A673 (cell line): ENCODE measurements around the gene GNAQ. TPM values are rescaled to one million over a fixed set of nuclear protein-coding genes. Genes with fewer than 3 reads are reported as not detected.

Source experiments
- BruUV-seq: library from RNA; stranded (reverse); fragments of 400-500 nt; replicated peaks from 2 replicates; lab custom pipeline; 2021; lab: Mats Ljungman, UMichigan
- CTCF ChIA-PET: fragments of 300-600 bp; sonication (Branson Sonifier 250); formaldehyde crosslinking; loops from one replicate; lab custom pipeline; 2022; ENCODE audit warnings: antibody characterized with exemption; lab: Charles Lee
- POLR2A ChIA-PET: fragments of 300-600 bp; sonication (Branson Sonifier 250); formaldehyde crosslinking; loops from one replicate; lab custom pipeline; 2022; ENCODE audit warnings: antibody characterized with exemption; ENCODE audit not compliant: low non-redundant PET; lab: Charles Lee
- DNase-seq: peaks from one replicate; pipeline ENCODE4 v3.0.0-alpha.2; 2015; ENCODE audit warnings: low spot score
- H3K27ac ChIP-seq: fragments of 200-600 bp; sonication (generic); 2 replicates; pipeline ENCODE4 v1.5.1; 2016; ENCODE audit warnings: mixed run types, low read depth, mild to moderate bottlenecking, mixed read lengths, antibody characterized with exemption, low read length; ENCODE audit not compliant: poor library complexity, severe bottlenecking
- H3K27me3 ChIP-seq: fragments of 200-600 bp; sonication (generic); replicated peaks from 2 replicates; pipeline ENCODE4 v1.6.1; 2017; ENCODE audit warnings: mixed run types, low read depth, mild to moderate bottlenecking, mixed read lengths, antibody characterized with exemption, low read length; ENCODE audit not compliant: insufficient read depth, poor library complexity
- H3K36me3 ChIP-seq: fragments of 200-600 bp; sonication (generic); 2 replicates; pipeline ENCODE4 v1.6.1; 2016; ENCODE audit warnings: mixed run types, mild to moderate bottlenecking, mixed read lengths, antibody characterized with exemption, low read length; ENCODE audit not compliant: insufficient read depth, poor library complexity, severe bottlenecking
- H3K4me1 ChIP-seq: fragments of 200-600 bp; sonication (generic); 2 replicates; pipeline ENCODE4 v1.6.1; 2017; ENCODE audit warnings: mixed run types, mild to moderate bottlenecking, mixed read lengths, antibody characterized with exemption, low read length; ENCODE audit not compliant: insufficient read depth, poor library complexity, severe bottlenecking
- H3K4me3 ChIP-seq: fragments of 200-600 bp; sonication (generic); 2 replicates; pipeline ENCODE4 v1.5.1; 2016; ENCODE audit warnings: low read depth, mixed run types, mild to moderate bottlenecking, mixed read lengths, low read length; ENCODE audit not compliant: poor library complexity, severe bottlenecking
- H3K9me3 ChIP-seq: fragments of 200-600 bp; sonication (generic); 2 replicates; pipeline ENCODE4 v1.6.1; 2016; ENCODE audit warnings: mixed run types, low read depth, mild to moderate bottlenecking, mixed read lengths, antibody characterized with exemption, low read length; ENCODE audit not compliant: poor library complexity, severe bottlenecking
- CTCF ChIP-seq: fragments of 300-800, 200-600 bp; sonication (generic); conservative IDR thresholded peaks from 2 replicates; pipeline ENCODE4 v1.5.1; 2017; ENCODE audit warnings: low read depth, mild to moderate bottlenecking, antibody characterized with exemption, low read length, moderate library complexity, mixed read lengths
- EZH2 ChIP-seq: fragments of 200-600 bp; sonication (generic); IDR thresholded peaks from 2 replicates; pipeline ENCODE4 v1.6.1; 2017; ENCODE audit warnings: borderline replicate concordance, low read depth, mild to moderate bottlenecking, mixed read lengths, antibody characterized with exemption, low read length; ENCODE audit not compliant: poor library complexity, severe bottlenecking
- intact Hi-C: fragments of 100-400 bp; cut with micrococcal nuclease; formaldehyde crosslinking; loops from one replicate; pipeline ENCODE4 v1.10.0; 2022; ENCODE audit not compliant: unreplicated experiment
- total RNA-seq: library from RNA; stranded (reverse); gene quantifications from 2 replicates; pipeline ENCODE4 v1.2.3, GENCODE V29; 2021

Gene GNAQ
- total RNA-seq, 1 experiment from 2014 or later, result 69.9 TPM

GRCh38 chr9:77800924-77801551 is 230.6 kb downstream of the GNAQ start:
- intact Hi-C loops, result no loop called here
- CTCF ChIA-PET, result no interaction called here

GRCh38 chr9:77798140-77798539 is 233.5 kb downstream of the GNAQ start:
- H3K9me3 ChIP-seq, result no peaks in the 10 kb centered on the region
- no peak overlapping the region for H3K27ac ChIP-seq
- no peaks in the 10 kb centered on the region for H3K27me3 ChIP-seq
- no TSS peak for BruUV-seq
- no peaks in the 10 kb centered on the region for H3K36me3 ChIP-seq
- H3K4me3 ChIP-seq, result no peak overlapping the region
- no peak for DNase-seq
- ChIA-PET CTCF (no interaction called here), POLR2A (no interaction called here)
- intact Hi-C loops, result no loop called here
- no peak for TF ChIP-seq EZH2
- TF ChIP-seq CTCF, result no peak
- peaks cover 8% of the 10 kb centered on the region for H3K4me1 ChIP-seq

More at GRCh38 chr9:77800924-77801551, 230.6 kb downstream of the GNAQ start:
- no peak for DNase-seq
- TF ChIP-seq EZH2, result no peak
- TF ChIP-seq CTCF, result no peak
- no peaks in the 10 kb centered on the region for H3K27me3 ChIP-seq
- no TSS peak for BruUV-seq
- H3K9me3 ChIP-seq, result no peaks in the 10 kb centered on the region
- H3K4me1 ChIP-seq, result no peaks in the 10 kb centered on the region
- H3K4me3 ChIP-seq, result no peak overlapping the region
- H3K36me3 ChIP-seq, result no peaks in the 10 kb centered on the region
- H3K27ac ChIP-seq, result no peak overlapping the region
- POLR2A ChIA-PET, result no interaction called here

DNA sequence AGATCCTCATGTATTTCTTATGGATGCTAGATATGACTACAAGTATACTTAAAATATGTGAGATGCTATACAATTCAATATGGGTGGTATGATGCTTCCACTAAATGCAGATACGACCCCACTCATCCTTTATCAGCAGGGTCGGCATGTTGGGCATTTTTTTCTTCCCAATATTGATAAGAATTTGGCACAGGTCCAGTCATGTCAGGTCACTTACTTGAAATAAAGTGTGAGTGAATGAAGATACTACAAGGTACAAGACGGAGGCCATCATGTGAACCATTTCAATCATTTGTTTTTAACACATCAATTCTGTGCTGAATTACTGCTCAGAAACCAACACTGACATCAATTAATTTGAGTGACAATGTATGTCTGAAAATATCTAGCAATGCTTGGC is 236.6 kb downstream of the GNAQ start:
- TF ChIP-seq CTCF (no peak), EZH2 (no peak)
- no peak for DNase-seq
- Histone ChIP-seq H3K27ac (no peak overlapping the region), H3K27me3 (no peaks in the 10 kb centered on the region), H3K4me1 (peaks cover 8% of the 10 kb centered on the region), H3K4me3 (no peak overlapping the region), H3K9me3 (no peaks in the 10 kb centered on the region), H3K36me3 (no peaks in the 10 kb centered on the region)
- ChIA-PET CTCF (no interaction called here), POLR2A (no interaction called here)
- no TSS peak for BruUV-seq
- intact Hi-C loops, result no loop called here
